HepG2 (cell line): ENCODE measurements around the gene WDR18. TPM values are rescaled to one million over a fixed set of nuclear protein-coding genes. Genes with fewer than 3 reads are reported as not detected.

Experiments used
- ATAC-seq: fragments of 200-7000 bp; cut with Tn5 transposase; 3 replicates; pipeline ENCODE4 v1.9.1; 2020; ENCODE audit warnings: mild to moderate bottlenecking, moderate library complexity
- BruUV-seq: library from RNA; stranded (reverse); fragments of 400-500 nt; replicated peaks from 2 replicates; lab custom pipeline; 2021; lab: Mats Ljungman, UMichigan
- CTCF ChIA-PET: fragments of 300-600 bp; formaldehyde crosslinking; extraction: SDS; loops from one replicate; lab custom pipeline; 2021; ENCODE audit warnings: low total read pairs, inconsistent platforms, low intra/inter-chr PET ratio; lab: Yijun Ruan, JAX
- POLR2A ChIA-PET: fragments of 350-600 bp; sonication (Branson Sonifier 250); formaldehyde crosslinking; loops from one replicate; lab custom pipeline; 2020; ENCODE audit warnings: antibody characterized with exemption, inconsistent platforms; lab: Yijun Ruan, JAX
- DNase-seq: peaks from one replicate; pipeline ENCODE4 v3.0.0-alpha.2; 2015; ENCODE audit warnings: low spot score
- FAIRE-seq: peaks from 3 replicates; lab custom pipeline; 2011; peaks lifted over from hg19 to GRCh38; lab: Jason Lieb, UNC
- H2AFZ ChIP-seq: one replicate; pipeline ENCODE4 v1.6.1; 2011; ENCODE audit warnings: low read length, inconsistent platforms
- H3K27ac ChIP-seq: fragments of 300-600 bp; 3 replicates; pipeline ENCODE4 v1.8.0; 2011; ENCODE audit warnings: mixed run types, mild to moderate bottlenecking, mixed read lengths, low read length, inconsistent platforms; ENCODE audit not compliant: insufficient read depth; ENCODE audit errors: extremely low read length
- H3K27me3 ChIP-seq, 2 experiments: fragments of 200-600 bp in 1 of 2; 2 replicates in 1 of 2; 3 replicates in 1 of 2; pipeline versions ENCODE4 v1.6.0 to v1.8.0; 2011; ENCODE audit warnings: low read length in 2 of 2, mild to moderate bottlenecking in 2 of 2, moderate library complexity in 2 of 2, inconsistent platforms in 1 of 2; ENCODE audit not compliant: insufficient read depth in 2 of 2, control insufficient read depth in 1 of 2
- H3K36me3 ChIP-seq, 2 experiments: fragments of 200-600 bp in 1 of 2; replicated peaks in 1 of 2; 2 replicates in 1 of 2; 3 replicates in 1 of 2; pipeline versions ENCODE4 v1.5.1 to v1.8.0; 2011; ENCODE audit warnings: low read length in 2 of 2, inconsistent platforms in 1 of 2; ENCODE audit not compliant: insufficient read depth in 2 of 2, control insufficient read depth in 1 of 2
- H3K4me1 ChIP-seq: 2 replicates; pipeline ENCODE4 v1.5.1; 2012; ENCODE audit warnings: low read length, inconsistent platforms; ENCODE audit not compliant: insufficient read depth
- H3K4me2 ChIP-seq: 2 replicates; pipeline ENCODE4 v1.6.0; 2011; ENCODE audit warnings: low read depth, low read length, inconsistent platforms
- H3K4me3 ChIP-seq, 3 experiments: fragments of 200-600 bp in 1 of 3; sonication (generic), shearing (Covaris generic) in 1 of 3; replicated peaks in 1 of 3; 2 replicates each; pipeline ENCODE4 v1.5.1; 2011 to 2016; ENCODE audit warnings: low read length in 3 of 3, inconsistent platforms in 2 of 3, low read depth in 2 of 3, mild to moderate bottlenecking in 2 of 3, control low read depth in 1 of 3, mixed read lengths in 1 of 3; ENCODE audit not compliant: insufficient read depth in 1 of 3
- H3K79me2 ChIP-seq: one replicate; pipeline ENCODE4 v1.6.1; 2011; ENCODE audit warnings: low read length, inconsistent platforms; ENCODE audit not compliant: insufficient read depth
- H3K9ac ChIP-seq: 2 replicates; pipeline ENCODE4 v1.6.0; 2011; ENCODE audit warnings: mild to moderate bottlenecking, low read depth, low read length, inconsistent platforms; ENCODE audit not compliant: insufficient read depth
- H3K9me3 ChIP-seq: 2 replicates; pipeline ENCODE4 v1.5.1; 2012; ENCODE audit warnings: mild to moderate bottlenecking, low read length
- H4K20me1 ChIP-seq: 2 replicates; pipeline ENCODE4 v1.6.0; 2011; ENCODE audit warnings: inconsistent platforms, mild to moderate bottlenecking, low read length, moderate library complexity; ENCODE audit not compliant: insufficient read depth
- AGO2 ChIP-seq: fragments of 200-400 bp; formaldehyde crosslinking; optimal IDR thresholded peaks from 2 replicates; pipeline ENCODE3; 2017; ENCODE audit warnings: mild to moderate bottlenecking, low read depth, low read length, moderate library complexity
- BHLHE40 ChIP-seq: IDR thresholded peaks from 2 replicates; pipeline ENCODE4 v1.6.1; 2011; ENCODE audit warnings: low read length, improper control_type of control experiment
- CEBPB ChIP-seq: IDR thresholded peaks from 2 replicates; pipeline ENCODE4 v1.6.1; 2011; ENCODE audit warnings: low read depth, low read length, improper control_type of control experiment, borderline replicate concordance
- DMAP1 ChIP-seq: IDR thresholded peaks from 2 replicates; pipeline ENCODE4 v1.6.1; 2016
- ERF ChIP-seq: IDR thresholded peaks from 2 replicates; pipeline ENCODE4 v1.6.1; 2018; ENCODE audit warnings: missing biosample characterization, missing genetic modification reagents
- FOXK2 ChIP-seq: fragments of 450-650 bp; IDR thresholded peaks from 2 replicates; pipeline ENCODE4 v1.6.1; 2016
- FOXO4 ChIP-seq: sonication (generic); formaldehyde crosslinking; conservative IDR thresholded peaks from 2 replicates; pipeline ENCODE4 v1.8.1; 2023; ENCODE audit warnings: missing genetic modification reagents
- HNF1B ChIP-seq: sonication (generic); formaldehyde crosslinking; IDR thresholded peaks from 2 replicates; pipeline ENCODE4 v1.5.1; 2020; ENCODE audit warnings: mild to moderate bottlenecking, moderate library complexity, missing genetic modification reagents
- HNRNPL ChIP-seq: fragments of 200-400 bp; formaldehyde crosslinking; IDR thresholded peaks from 2 replicates; pipeline ENCODE4 v1.6.1; 2017; ENCODE audit warnings: mild to moderate bottlenecking, low read depth, low read length
- JUNB ChIP-seq: sonication (generic); formaldehyde crosslinking; IDR thresholded peaks from 2 replicates; pipeline ENCODE4 v1.8.0; 2022; ENCODE audit warnings: missing genetic modification reagents, mild to moderate bottlenecking, borderline replicate concordance
- MXD1 ChIP-seq: sonication (generic); formaldehyde crosslinking; IDR thresholded peaks from 2 replicates; pipeline ENCODE4 v1.4.0; 2020; ENCODE audit warnings: mild to moderate bottlenecking, missing genetic modification reagents
- SALL2 ChIP-seq: sonication (generic); formaldehyde crosslinking; IDR thresholded peaks from 2 replicates; pipeline ENCODE4 v1.8.1; 2023; ENCODE audit warnings: mild to moderate bottlenecking, missing genetic modification reagents, inconsistent platforms
- SNRNP70 ChIP-seq: fragments of 200-400 bp; formaldehyde crosslinking; IDR thresholded peaks from 2 replicates; pipeline ENCODE4 v1.6.1; 2017; ENCODE audit warnings: mild to moderate bottlenecking, low read depth, low read length, moderate library complexity
- TBX3 ChIP-seq: fragments of 450-650 bp; IDR thresholded peaks from 2 replicates; pipeline ENCODE4 v1.6.1; 2017; ENCODE audit warnings: antibody characterized with exemption, mild to moderate bottlenecking, inconsistent platforms, borderline replicate concordance
- TMF1 ChIP-seq: sonication (generic); formaldehyde crosslinking; IDR thresholded peaks from 2 replicates; pipeline ENCODE4 v1.8.1; 2022; ENCODE audit warnings: low read depth, missing genetic modification reagents
- YY1 ChIP-seq: IDR thresholded peaks from 2 replicates; pipeline ENCODE4 v1.6.1; 2011; ENCODE audit warnings: low read length, low read depth, moderate library complexity, mild to moderate bottlenecking; ENCODE audit not compliant: insufficient read depth, insufficient replicate concordance
- ZNF513 ChIP-seq: sonication (generic); formaldehyde crosslinking; conservative IDR thresholded peaks from 2 replicates; pipeline ENCODE4 v1.5.0; 2020; ENCODE audit warnings: missing genetic modification reagents
- ZNF546 ChIP-seq: sonication (generic); formaldehyde crosslinking; conservative IDR thresholded peaks from 2 replicates; pipeline ENCODE4 v1.8.1; 2023; ENCODE audit warnings: mild to moderate bottlenecking, missing genetic modification reagents
- ZSCAN25 ChIP-seq: sonication (generic); formaldehyde crosslinking; IDR thresholded peaks from 2 replicates; pipeline ENCODE4 v1.8.0; 2022; ENCODE audit warnings: mild to moderate bottlenecking, missing genetic modification reagents
- WGBS: methylation state at CpG from one replicate; pipeline ENCODE4 v1.1.6; 2017; ENCODE audit warnings: low lambda C conversion rate; 5-methylcytosine and 5-hydroxymethylcytosine counted together
- in situ Hi-C: cut with HindIII; loops from 2 replicates; pipeline ENCODE4 v1.10.0; 2017; ENCODE audit warnings: low pct_unique_long_range_greater_than_20kb; ENCODE audit not compliant: extremely low pct_ligation_motif_present
- intact Hi-C: fragments of 100-400 bp; cut with micrococcal nuclease; formaldehyde crosslinking; loops from one replicate; pipeline ENCODE4 v1.10.0; 2022; ENCODE audit not compliant: unreplicated experiment
- polyA plus RNA-seq, 8 experiments: library from polyadenylated mRNA; depleted of rRNA in 3 of 8; stranded (reverse) in 7 of 8; unstranded in 1 of 8; fragments of >200 nt; fragmentation: Illumina TruSeq in 4 of 8; extraction: Trizol in 4 of 8; gene quantifications; 2 replicates each; pipeline versions ENCODE4 v1.2.1 to v1.2.3, GENCODE V29; 2011 to 2016; ENCODE audit warnings: low read depth in 4 of 8, missing spikeins in 1 of 8, mixed read lengths in 1 of 8; ENCODE audit not compliant: insufficient read depth in 1 of 8
- total RNA-seq, 5 experiments: library from RNA; depleted of rRNA; stranded (reverse); fragments of >200 nt; fragmentation: Illumina TruSeq; extraction: Trizol; gene quantifications; 2 replicates each; pipeline ENCODE4 v1.2.3, GENCODE V29; 2016; ENCODE audit warnings: low read depth in 1 of 5

Gene WDR18
- total and polyA plus RNA-seq, 2 of the 13 experiments (the other 11 are each of a cell fraction or from before 2014, with no cell fraction given): 36.4 to 47.6 TPM

DNA sequence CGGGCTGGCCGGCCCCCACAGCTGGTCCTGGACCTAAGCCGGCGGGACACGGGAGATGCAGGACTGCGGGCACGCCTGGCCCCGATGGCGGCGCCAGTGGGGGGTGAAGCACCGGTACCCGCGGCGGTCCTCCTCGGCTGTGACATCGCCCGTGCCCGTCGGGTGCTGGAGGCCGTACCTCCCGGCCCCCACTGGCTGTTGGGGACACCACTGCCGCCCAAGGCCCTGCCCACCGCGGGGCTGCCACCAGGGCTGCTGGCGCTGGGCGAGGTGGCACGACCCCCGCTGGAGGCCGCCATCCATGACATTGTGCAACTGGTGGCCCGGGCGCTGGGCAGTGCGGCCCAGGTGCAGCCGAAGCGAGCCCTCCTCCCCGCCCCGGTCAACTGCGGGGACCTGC is 19.1 kb downstream of the WDR18 start (continued):
- TF ChIP-seq ZNF513 (CRISPR knock-in tag) (no peak), SALL2 (CRISPR knock-in tag) (no peak), DMAP1 (CRISPR knock-in tag) (no peak), HNF1B (CRISPR knock-in tag) (no peak), FOXO4 (CRISPR knock-in tag) (no peak), HNRNPL (0 out of 2 replicates have a peak, but pooled peaks have one; percentile 54), CEBPB (peak; percentile 44; the same call in 1 of the 2 replicates), YY1 (no peak)

GRCh38 chr19:1004204-1004802 is 20.2 kb downstream of the WDR18 start:
- Histone ChIP-seq H4K20me1 (no peaks in the 10 kb centered on the region), H3K27me3 (peaks cover 15 to 40% of the 10 kb centered on the region in 2 experiments), H3K4me1 (peaks cover 22% of the 10 kb centered on the region), H3K4me2 (no peak overlapping the region), H3K27ac (no peak overlapping the region), H3K79me2 (no peaks in the 10 kb centered on the region), H2AFZ (no peak overlapping the region), H3K36me3 (no peaks in the 10 kb centered on the region; a peak in 1 of 5 replicates), H3K4me3 (no peak overlapping the region), H3K9me3 (no peaks in the 10 kb centered on the region), H3K9ac (no peak overlapping the region)
- intact Hi-C loops (no loop called here), in situ Hi-C loops (no loop called here)
- ChIA-PET POLR2A (no interaction called here), CTCF (no interaction called here)
- FAIRE-seq (no peak), DNase-seq (no peak), ATAC-seq (no peak)
- WGBS: 8% methylated on average over 8 of the region's 32 CpGs
- no TSS peak for BruUV-seq
- TF ChIP-seq BHLHE40 (peak; percentile 71), FOXK2 (no peak), TBX3 (peak; percentile 54; the same call in 1 of the 2 replicates), SNRNP70 (no peak), ZSCAN25 (CRISPR knock-in tag) (peak; percentile 46; the same call in 1 of the 2 replicates), MXD1 (CRISPR knock-in tag) (peak; percentile 32; the same call in 1 of the 2 replicates), JUNB (no peak), AGO2 (peak; percentile 2), TMF1 (CRISPR knock-in tag) (0 out of 2 replicates have a peak, but pooled peaks have one; percentile 33), ZNF546 (CRISPR knock-in tag) (no peak), ERF (CRISPR knock-in tag) (no peak)
